ENCODE data around the gene RASGRP1. TPM values are rescaled to one million over a fixed set of nuclear protein-coding genes. Genes with fewer than 3 reads are reported as not detected.

RASGRP1 gene
- total RNA-seq, 1 experiment from 2014 or later, result 0.85 TPM

- no peak for TF ChIP-seq CTCF (conservative IDR thresholded peaks at IDR 0.05)
- WGBS (ENCODE audit: extremely low coverage, insufficient read length, low lambda C conversion rate), result no CpG with 5 or more reads among the region's 2 CpGs
- no peak overlapping the region for H2BK120ac ChIP-seq (ENCODE audit: low read depth, low read length, poor library complexity, severe bottlenecking)
- H3K56ac ChIP-seq (ENCODE audit: insufficient read length, low read depth, low read length), result no peak overlapping the region
- no peaks in the 10 kb centered on the region for H3K4me1 ChIP-seq (ENCODE audit: insufficient read depth, low read length)
- DNase-seq, result no peak
- H3K23ac ChIP-seq (ENCODE audit: insufficient read length, low read depth, low read length), result no peak overlapping the region
- H2BK15ac ChIP-seq (ENCODE audit: low read depth, low read length), result no peak overlapping the region
- H4K5ac ChIP-seq (ENCODE audit: insufficient read length, low read depth, low read length), result no peak overlapping the region
- no peak overlapping the region for H2BK20ac ChIP-seq (ENCODE audit: low read depth, low read length, poor library complexity, severe bottlenecking)
- H2BK5ac ChIP-seq (ENCODE audit: insufficient read length, low read length), result no peak overlapping the region
- H3K9me3 ChIP-seq (ENCODE audit: control insufficient read depth, low read depth, low read length), result no peaks in the 10 kb centered on the region
- Mint-ChIP-seq H3K36me3 (ENCODE audit: insufficient read depth in 1 of 3, low read depth in 3 of 3) (no peaks in the 10 kb centered on the region), H3K4me1 (peaks cover 4% of the 10 kb centered on the region in 2 experiments; a peak in 2 of 4 replicates), H3K27me3 (ENCODE audit: low read depth) (no peaks in the 10 kb centered on the region; the same call in 1 of the 2 replicates), H3K4me3 (no peak overlapping the region), H3K27ac (no peak overlapping the region), H3K9me3 (no peaks in the 10 kb centered on the region)
- H3K14ac ChIP-seq (ENCODE audit: insufficient read depth, low read length), result no peak overlapping the region
- no peak overlapping the region for H3K4ac ChIP-seq (ENCODE audit: low read depth, low read length)
- H3K27me3 ChIP-seq (ENCODE audit: insufficient read depth, low read length), result no peaks in the 10 kb centered on the region
- no peaks in the 10 kb centered on the region for H3K23me2 ChIP-seq (ENCODE audit: insufficient read length, low read depth, low read length, poor library complexity, severe bottlenecking)
- H2BK12ac ChIP-seq (ENCODE audit: insufficient read length, low read depth, low read length), result no peak overlapping the region
- no peak overlapping the region for H4K8ac ChIP-seq (replicated peaks; ENCODE audit: insufficient read length, low read depth, low read length)
- no peak overlapping the region for H3T11ph ChIP-seq (ENCODE audit: low read length)
- H4K20me1 ChIP-seq (ENCODE audit: control insufficient read depth, insufficient read depth, insufficient read length), result no peaks in the 10 kb centered on the region
- no peak overlapping the region for H4K91ac ChIP-seq (ENCODE audit: insufficient read length, low read depth, low read length)
- H3K79me2 ChIP-seq (ENCODE audit: insufficient read depth, low read length), result no peaks in the 10 kb centered on the region
- H3K27ac ChIP-seq (ENCODE audit: insufficient read length, low read depth, low read length), result no peak overlapping the region
- H3K18ac ChIP-seq (ENCODE audit: insufficient read length, low read depth, low read length), result no peak overlapping the region
- H3K9ac ChIP-seq (ENCODE audit: extremely low read depth, insufficient read length, low read length), result no peak overlapping the region
- H2AFZ ChIP-seq (ENCODE audit: low read length), result no peak overlapping the region
- no peaks in the 10 kb centered on the region for H3K79me1 ChIP-seq (ENCODE audit: insufficient read depth, low read depth, low read length, poor library complexity, severe bottlenecking)
- no peak overlapping the region for H3K4me2 ChIP-seq (ENCODE audit: insufficient read depth, insufficient read length, low read length)
- H2AK5ac ChIP-seq (ENCODE audit: insufficient read length, low read length), result no peak overlapping the region
These were observed 38.5 kb downstream of the RASGRP1 start for GRCh38 chr15:38526158-38526557.
